Pancreas (tissue), 10 donors: ENCODE measurements around the gene RAP1GAP2. TPM values are rescaled to one million over a fixed set of nuclear protein-coding genes. Genes with fewer than 3 reads are reported as not detected.

ENCODE experiments used
- ATAC-seq, 4 donors: fragments of 200-7000 bp; cut with Tn5 transposase; one replicate each; pipeline versions ENCODE4 v1.8.0 to v1.9.1; 2020; ENCODE audit warnings: mild to moderate bottlenecking in 4 of 4, moderate library complexity in 4 of 4
- DNase-seq, 6 donors: peaks; one replicate each; pipeline ENCODE4 v3.0.0-alpha.2; 2020
- FAIRE-seq: peaks from 2 replicates; lab custom pipeline; 2012; peaks lifted over from hg19 to GRCh38; lab: Jason Lieb, UNC
- H3K27ac ChIP-seq, 4 donors: fragments of 200-600 bp; sonication (generic); 1 replicate in 3 of 4; 2 replicates in 1 of 4; pipeline versions ENCODE4 v1.5.0 to v1.8.0; 2020
- H3K27me3 ChIP-seq, 4 donors: fragments of 200-600 bp; one replicate each; pipeline ENCODE4 v1.8.0; 2021
- H3K36me3 ChIP-seq, 3 donors: fragments of 200-600 bp; sonication (generic) in 1 of 3; one replicate each; pipeline versions ENCODE4 v1.5.0 to v1.8.0; 2020 to 2021
- H3K4me1 ChIP-seq, 3 donors: fragments of 200-600 bp; one replicate each; pipeline ENCODE4 v1.8.0; 2021
- H3K4me3 ChIP-seq, 4 donors: fragments of 200-600 bp; sonication (generic) in 2 of 4; one replicate each; pipeline versions ENCODE4 v1.5.0 to v1.8.0; 2020 to 2021
- H3K9me3 ChIP-seq, 4 donors: fragments of 200-600 bp; one replicate each; pipeline ENCODE4 v1.8.0; 2021
- CTCF ChIP-seq, 4 donors: fragments of 200-600 bp; sonication (generic) in 3 of 4; IDR thresholded peaks; one replicate each; pipeline versions ENCODE4 v1.5.0 to v1.8.0; 2021; ENCODE audit warnings: antibody characterized with exemption in 4 of 4
- WGBS, 2 donors: extraction: QIAGEN DNeasy Blood & Tissue Kit; methylation state at CpG; one replicate each; pipeline ENCODE4 v1.1.7; 2013; 5-methylcytosine and 5-hydroxymethylcytosine counted together
- intact Hi-C, 3 donors: fragments of 100-400 bp; cut with DNase I; formaldehyde crosslinking; loops; one replicate each; pipeline versions ENCODE4 v1.11.1 to v1.14.2; 2022
- polyA plus RNA-seq, 2 donors: library from polyadenylated mRNA; stranded (reverse); fragments of 200-250 nt; gene quantifications; one replicate each; pipeline ENCODE4 v1.2.3, GENCODE V29; 2013
- total RNA-seq, 6 donors: library from RNA; stranded (reverse); fragmentation: NEBNext Ultra II Directional in 4 of 6; extraction: Animal tissue kit (Norgen Biotek cat#: 25700) in 4 of 6; gene quantifications; one replicate each; pipeline versions ENCODE4 v1.2.1 to v1.2.4, GENCODE V29; 2021 to 2023
- donor health status: healthy with polysubstance abuse.
- donor health status: DM: no; HTN: no; CAD: no; lungs with moderate emphysema.
- donor health status: DM: no; HTN: no; CAD: no.
- donor health status: control.
- donor health status: control.
- donor health status: Bipolar disorder and iron deficiency.
- donor health status: DM: yes; HTN: yes; CAD: no.
- donor health status: DM: no; HTN: no; CAD: no.
- donor health status: DM: no; HTN: no; CAD: no.
- donor health status: DM: yes; HTN: yes; CAD: no.

The RAP1GAP2 gene
- total and polyA plus RNA-seq, 8 donors, result 29.7 to 51.2 (median 43.0) TPM

- H3K27me3 ChIP-seq, result no peaks in the 10 kb centered on the region
- FAIRE-seq (no peak), ATAC-seq (no peak), DNase-seq (peak in 1 of 6 donors; percentile 9)
- intact Hi-C loops, result loop anchor here in 2 of 3 donors (5.0 to 10.0 kb wide), 2 partner anchors 171 to 174 kb away; no protein-coding TSS in a partner anchor
- TF ChIP-seq CTCF (IDR thresholded peaks at IDR 0.05), result no peak
- H3K4me3 ChIP-seq, result no peak overlapping the region
- H3K27ac ChIP-seq, result no peak overlapping the region
- H3K9me3 ChIP-seq, result no peaks in the 10 kb centered on the region
- WGBS, 2 donors, result 88 to 94% methylated on average over 7 of the region's 7 CpGs
- H3K36me3 ChIP-seq, result peaks cover 0 to 22% (median 7%) of the 10 kb centered on the region in 3 donors
- no peaks in the 10 kb centered on the region for H3K4me1 ChIP-seq
These were observed 219.7 kb downstream of the RAP1GAP2 start for GRCh38 chr17:3015890-3016289.

- DNase-seq, result peak in 3 of 6 donors; percentile 21 to 73 (median 46)
- Histone ChIP-seq H3K4me1 (no peaks in the 10 kb centered on the region), H3K4me3 (no peak overlapping the region), H3K36me3 (peaks cover 0 to 32% (median 7%) of the 10 kb centered on the region in 3 donors), H3K27ac (no peak overlapping the region), H3K27me3 (no peaks in the 10 kb centered on the region), H3K9me3 (no peaks in the 10 kb centered on the region)
- FAIRE-seq, result no peak
- WGBS, 2 donors, result 92 to 97% methylated on average over 15 of the region's 15 CpGs
- intact Hi-C loops, result loop anchor here in 2 of 3 donors (5.0 to 10.0 kb wide), 2 partner anchors 173 to 176 kb away; no protein-coding TSS in a partner anchor
- TF ChIP-seq CTCF (IDR thresholded peaks at IDR 0.05), result no peak
- no peak for ATAC-seq
These were observed 221.7 kb downstream of the RAP1GAP2 start for GRCh38 chr17:3017936-3018335.

- Histone ChIP-seq H3K4me3 (no peak overlapping the region), H3K27ac (no peak overlapping the region), H3K36me3 (peaks cover 0 to 32% (median 7%) of the 10 kb centered on the region in 3 donors), H3K9me3 (no peaks in the 10 kb centered on the region), H3K4me1 (no peaks in the 10 kb centered on the region), H3K27me3 (no peaks in the 10 kb centered on the region)
- TF ChIP-seq CTCF (IDR thresholded peaks at IDR 0.05), result no peak
- ATAC-seq, result no peak
- FAIRE-seq, result no peak
- intact Hi-C loops, result loop anchor here in 2 of 3 donors (5.0 to 10.0 kb wide), 2 partner anchors 175 to 177 kb away; no protein-coding TSS in a partner anchor
- WGBS, 2 donors, result 85 to 87% methylated on average over 8 to 9 of the region's 9 CpGs
- peak in 2 of 6 donors; percentile 14 to 34 for DNase-seq
These were observed 223.5 kb downstream of the RAP1GAP2 start for GRCh38 chr17:3019761-3020160.

- WGBS, 2 donors, result 97 to 98% methylated on average over 16 of the region's 16 CpGs
- Histone ChIP-seq H3K27ac (no peak overlapping the region), H3K9me3 (no peaks in the 10 kb centered on the region), H3K4me3 (no peak overlapping the region), H3K27me3 (no peaks in the 10 kb centered on the region), H3K36me3 (peaks cover 0 to 36% (median 7%) of the 10 kb centered on the region in 3 donors), H3K4me1 (no peaks in the 10 kb centered on the region)
- no peak for FAIRE-seq
- no peak for TF ChIP-seq CTCF (IDR thresholded peaks at IDR 0.05)
- peak in 2 of 6 donors; percentile 12 to 30 for DNase-seq
- no peak for ATAC-seq
- intact Hi-C loops, result no loop called here
These were observed 224.1 kb downstream of the RAP1GAP2 start for GRCh38 chr17:3020381-3020780.

GRCh38 chr17:3022197-3022596 lies 226.0 kb downstream of the RAP1GAP2 start:
- no peak for DNase-seq
- no peak overlapping the region for H3K4me3 ChIP-seq
- peaks cover 0 to 43% (median 18%) of the 10 kb centered on the region in 3 donors for H3K36me3 ChIP-seq
- no peak for ATAC-seq
- TF ChIP-seq CTCF (IDR thresholded peaks at IDR 0.05), result no peak
- H3K4me1 ChIP-seq, result no peaks in the 10 kb centered on the region
- H3K27me3 ChIP-seq, result no peaks in the 10 kb centered on the region
- no peaks in the 10 kb centered on the region for H3K9me3 ChIP-seq
- no peak overlapping the region for H3K27ac ChIP-seq
- intact Hi-C loops, result no loop called here
- FAIRE-seq, result no peak
- 97 to 98% methylated on average over 4 of the region's 4 CpGs for WGBS, 2 donors
